SIG-M5 treated with dmso at 0.1 percent for 504 hours (cell line): Measurements from ENCODE around the gene SLC26A6.

Experiments used
- DNase-seq: peaks from one replicate; lab custom pipeline; 2025; ENCODE audit not compliant: unreplicated experiment; lab: John Stamatoyannopoulos, UW

Gene SLC26A6

DNA sequence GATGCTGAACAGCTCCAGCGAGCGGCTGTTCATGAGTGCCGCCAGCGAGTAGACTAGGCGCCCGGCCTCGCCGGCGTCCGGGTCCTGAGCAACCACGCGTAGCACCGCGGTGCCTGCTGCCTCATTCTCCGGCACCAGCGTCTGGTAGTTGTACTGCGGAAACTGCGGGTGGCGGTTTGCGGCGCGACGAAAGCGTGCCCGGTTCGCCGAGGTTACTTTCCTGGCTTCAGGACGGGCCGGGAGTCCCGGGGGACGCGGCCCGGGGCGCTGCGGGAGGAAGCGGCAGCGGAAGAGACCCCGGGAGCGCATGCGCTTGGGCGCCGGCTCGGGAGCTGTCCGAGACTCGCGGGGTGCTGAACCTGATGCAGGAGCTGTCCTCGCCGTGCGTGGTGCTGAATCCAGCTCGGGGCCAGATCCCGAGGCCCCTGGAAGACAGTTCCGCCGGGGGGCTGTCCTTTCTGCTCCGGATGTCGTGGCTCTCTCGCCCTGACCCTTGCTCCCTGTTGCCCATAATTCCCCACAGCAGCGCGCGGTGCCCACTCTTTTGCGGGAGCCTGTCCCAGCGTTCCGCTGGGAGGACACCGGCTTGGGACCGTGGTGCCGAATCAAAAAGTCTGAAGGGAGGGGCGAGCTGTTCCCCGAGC, 26.4 kb upstream of the SLC26A6 start:
- DNase-seq: peak; percentile 57

DNA sequence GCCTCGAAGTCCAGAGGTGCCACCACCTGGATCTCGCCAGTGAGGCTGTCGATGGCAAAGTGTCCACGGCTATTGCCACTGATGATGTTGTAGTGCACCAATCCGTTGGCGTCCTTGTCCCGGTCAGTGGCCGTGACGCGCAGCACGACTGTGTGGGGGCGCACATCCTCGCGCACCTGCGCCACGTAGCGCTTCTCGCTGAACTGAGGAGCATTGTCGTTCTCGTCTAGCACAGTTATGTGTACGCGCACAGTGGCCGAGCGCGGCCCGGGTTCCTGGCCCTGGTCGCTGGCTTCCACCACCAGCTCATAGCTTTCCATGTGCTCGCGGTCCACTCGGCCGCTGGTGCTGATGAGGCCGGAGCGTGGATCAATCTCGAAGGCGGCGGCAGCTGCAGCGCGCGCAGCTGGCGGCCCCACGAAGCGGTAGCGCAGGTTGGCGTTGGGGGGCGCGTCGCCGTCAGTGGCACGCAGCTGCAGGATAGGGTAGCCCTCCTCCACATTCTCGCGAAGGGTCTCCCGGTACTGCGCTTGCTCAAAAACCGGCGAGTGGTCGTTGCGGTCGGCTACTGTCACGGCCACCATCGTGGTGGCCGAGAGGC, 25.6 kb upstream of the SLC26A6 start:
- DNase-seq: no peak

DNA sequence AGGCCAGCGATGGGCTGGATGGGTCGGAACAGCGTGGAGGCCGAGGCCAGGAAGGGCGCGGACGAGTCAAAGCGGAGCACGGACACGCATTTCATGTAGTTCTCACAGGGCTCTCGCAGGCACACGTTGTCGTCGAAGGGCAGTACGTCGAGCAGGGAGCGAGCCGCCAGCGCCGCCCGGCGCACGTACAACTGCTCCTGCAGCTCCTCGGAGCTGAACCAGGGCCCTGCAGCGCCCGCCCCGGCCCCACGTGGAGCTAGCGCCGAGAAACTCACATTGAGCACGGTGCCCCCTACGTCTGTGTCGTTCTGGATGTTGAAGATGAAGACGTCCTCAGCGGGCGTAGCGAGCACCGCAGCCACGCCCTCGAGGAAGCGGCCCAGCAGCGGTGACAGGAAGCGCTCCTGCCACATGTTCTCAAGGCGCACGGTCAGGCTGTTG, 21.6 kb upstream of the SLC26A6 start:
- no peak for DNase-seq

DNA sequence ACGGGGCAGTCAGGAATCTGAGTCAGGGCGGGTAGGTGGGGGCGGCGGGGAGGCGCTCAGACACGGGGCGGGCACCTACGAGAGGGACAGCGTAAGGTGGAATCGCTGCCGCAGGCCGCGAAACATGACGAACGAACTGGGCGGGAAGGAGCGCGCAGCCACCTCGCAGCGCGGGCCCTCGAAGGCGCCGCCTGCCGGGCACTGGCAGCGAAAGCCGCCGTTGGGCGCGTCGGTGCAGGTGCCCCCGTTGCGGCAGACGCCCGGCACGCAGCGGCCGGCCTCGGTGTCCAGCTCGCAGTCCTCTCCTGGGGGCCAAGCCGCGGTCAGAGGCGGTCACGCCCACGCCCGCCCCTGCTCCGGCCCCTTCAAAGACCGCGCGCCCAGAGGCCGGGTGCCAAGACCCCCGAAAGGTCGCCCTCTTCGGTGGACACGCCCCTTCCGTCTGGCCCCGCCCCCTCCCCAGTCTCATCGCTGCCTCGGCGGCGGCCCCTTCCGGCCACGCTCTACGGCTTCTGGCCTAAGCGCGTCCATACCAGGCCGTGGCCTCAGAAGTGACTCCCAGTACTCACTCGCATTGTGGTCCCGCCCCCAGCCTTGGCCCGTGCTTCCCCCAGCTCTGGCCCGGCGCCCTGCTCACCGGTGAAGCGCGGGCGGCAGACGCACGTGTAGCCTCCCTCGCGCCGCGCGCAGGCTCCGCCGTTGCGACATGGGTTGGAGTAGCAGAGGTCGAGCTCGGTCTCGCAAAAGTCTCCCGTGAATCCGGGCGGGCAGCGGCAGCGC, 21.0 kb upstream of the SLC26A6 start:
- peak; percentile 23 for DNase-seq

DNA sequence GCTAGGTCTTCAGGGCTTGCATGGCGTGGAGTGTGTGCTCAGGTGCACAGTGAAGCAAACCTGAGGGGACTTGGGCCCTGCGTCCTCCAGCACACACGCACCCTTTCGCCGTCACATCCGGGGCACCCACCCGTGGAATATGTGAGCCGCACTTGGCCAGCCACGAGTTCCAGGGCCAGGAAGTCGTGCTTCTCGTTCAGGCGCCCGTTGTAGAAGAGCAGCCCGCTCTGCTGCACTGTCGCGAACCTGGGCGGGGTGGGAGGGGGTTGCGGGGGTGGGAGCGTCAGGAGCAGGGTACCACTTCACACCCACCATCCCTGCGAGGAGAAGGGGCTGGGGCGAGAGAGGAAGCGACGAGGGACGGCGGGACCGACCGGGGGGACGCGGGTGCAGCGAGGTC, 20.3 kb upstream of the SLC26A6 start:
- DNase-seq: no peak

DNA sequence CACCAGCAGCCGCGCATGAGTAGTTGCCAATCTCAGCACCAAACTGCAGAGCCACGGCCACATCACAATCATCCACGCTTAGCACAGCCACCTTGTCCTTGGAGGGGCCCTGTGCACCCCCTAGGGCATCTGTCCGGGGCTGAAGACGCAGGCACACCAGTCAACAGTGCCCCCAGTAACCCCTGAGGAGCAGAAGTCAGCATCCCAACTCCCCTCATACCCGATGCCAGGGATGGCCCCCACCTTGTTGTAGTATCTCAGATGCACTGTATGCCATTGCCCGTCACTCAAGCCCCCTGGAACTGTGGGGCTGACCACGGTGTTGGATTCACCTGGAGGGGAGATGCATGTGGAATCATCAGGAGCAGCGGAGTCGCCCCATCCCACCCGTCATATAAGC, 19.8 kb upstream of the SLC26A6 start:
- no peak for DNase-seq

DNA sequence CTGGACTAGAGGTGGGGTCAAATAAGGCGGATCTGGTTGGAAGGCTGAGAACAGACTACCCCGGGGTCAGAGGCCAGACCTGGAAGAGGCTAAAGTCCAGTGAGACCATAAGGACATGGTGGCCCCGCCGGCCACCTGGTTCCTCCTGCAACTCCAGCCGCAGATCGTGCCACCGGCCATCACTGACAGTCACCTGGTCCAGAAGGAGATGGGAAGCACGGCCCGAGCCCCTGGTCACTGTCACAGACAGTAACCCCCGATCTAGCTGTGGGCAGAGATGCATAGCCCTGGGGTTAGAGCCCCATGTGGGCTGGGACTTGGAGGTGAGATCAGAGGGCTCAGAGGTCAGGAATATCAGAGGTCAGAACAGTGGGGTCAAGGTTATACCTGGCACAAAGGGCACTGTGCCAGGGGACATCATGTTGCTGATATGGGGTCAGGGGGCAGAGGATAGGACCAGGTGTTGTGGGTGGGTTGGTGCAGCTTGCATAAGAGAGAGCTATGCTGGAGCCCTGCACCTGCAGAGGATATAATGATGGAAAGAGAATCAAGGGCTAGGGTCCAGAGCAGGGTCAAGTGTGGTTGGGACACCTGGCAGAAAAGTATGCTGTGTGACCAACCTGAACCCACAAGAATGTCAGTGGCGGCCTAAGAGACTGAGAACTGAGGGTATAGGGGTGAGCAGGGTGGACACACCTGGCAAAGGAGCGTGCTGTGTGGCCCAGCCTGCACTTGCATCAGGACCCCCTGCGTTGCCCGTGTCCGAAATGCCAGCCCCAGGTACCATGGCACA, 17.9 kb upstream of the SLC26A6 start:
- DNase-seq: no peak

DNA sequence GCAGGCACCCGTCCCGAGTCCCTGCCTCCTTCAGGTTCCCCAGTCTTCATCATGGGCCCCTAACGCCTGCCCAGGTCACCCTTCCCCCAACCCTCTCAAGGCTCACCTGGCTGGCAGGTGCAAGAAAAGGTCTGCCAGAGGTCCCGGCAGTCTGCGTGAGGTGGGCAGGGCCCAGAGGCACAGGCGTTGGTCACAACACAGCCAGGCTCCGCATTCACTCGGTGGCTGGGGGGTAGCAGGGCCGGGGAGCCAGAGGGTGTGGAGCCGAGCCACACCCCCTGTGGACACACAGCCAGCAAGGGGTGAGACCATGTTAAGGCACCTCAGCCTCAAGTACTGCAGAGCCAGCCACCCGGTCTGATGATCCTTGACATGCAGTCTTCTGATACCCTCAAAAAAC, 16.5 kb upstream of the SLC26A6 start:
- DNase-seq: no peak

DNA sequence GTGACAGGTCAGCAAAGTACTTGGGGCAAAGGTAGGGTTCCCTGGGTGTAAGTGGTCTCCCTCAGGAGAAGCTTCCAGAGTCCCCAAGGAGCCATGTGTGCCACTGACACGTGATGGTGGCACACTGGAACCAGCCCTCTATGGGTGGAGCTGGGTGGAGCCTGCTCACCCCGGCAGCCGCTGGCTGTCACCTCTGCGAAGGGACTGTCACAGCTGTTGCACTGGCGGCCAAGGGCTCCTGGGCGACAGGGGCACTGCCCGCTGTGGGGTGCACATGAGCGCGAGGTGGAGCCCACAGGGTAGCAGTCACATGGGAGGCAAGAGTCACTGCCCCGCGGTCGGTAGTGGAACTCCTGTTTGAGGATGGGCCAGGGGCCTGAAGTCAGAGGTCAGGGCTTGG, 15.5 kb upstream of the SLC26A6 start:
- DNase-seq: no peak

DNA sequence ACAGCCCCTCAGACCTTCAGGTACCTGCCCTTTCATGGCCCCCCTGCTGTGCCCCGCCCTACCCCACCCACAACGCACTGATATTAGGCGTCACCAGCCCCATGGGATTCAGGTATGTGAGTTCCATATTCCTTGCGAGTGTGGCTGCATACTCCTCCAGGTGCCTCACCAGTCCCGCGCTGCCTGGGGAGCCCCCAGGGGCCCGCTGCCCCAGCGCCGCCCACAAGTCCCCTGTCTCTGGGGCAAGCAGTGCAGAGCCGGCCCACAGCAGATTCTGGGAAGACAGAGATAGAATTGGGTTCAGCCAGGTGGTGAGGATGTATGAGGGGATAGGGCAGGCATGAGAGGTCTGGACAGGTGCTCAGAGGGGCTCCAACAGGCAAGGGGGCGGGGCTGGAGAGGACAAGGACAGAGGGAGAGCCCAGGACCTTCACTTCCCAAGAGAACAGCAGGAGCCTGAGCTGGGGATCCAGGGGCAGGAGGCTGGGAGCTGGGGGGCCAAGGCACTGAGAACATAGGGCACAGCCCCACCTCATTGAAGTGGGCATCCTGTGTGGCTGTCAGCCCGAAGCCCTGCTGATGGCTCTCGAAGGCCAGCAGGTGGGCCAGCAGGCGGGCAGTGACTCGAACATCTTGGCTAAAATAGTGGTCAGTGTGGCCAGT, 13.1 kb upstream of the SLC26A6 start:
- no peak for DNase-seq

DNA sequence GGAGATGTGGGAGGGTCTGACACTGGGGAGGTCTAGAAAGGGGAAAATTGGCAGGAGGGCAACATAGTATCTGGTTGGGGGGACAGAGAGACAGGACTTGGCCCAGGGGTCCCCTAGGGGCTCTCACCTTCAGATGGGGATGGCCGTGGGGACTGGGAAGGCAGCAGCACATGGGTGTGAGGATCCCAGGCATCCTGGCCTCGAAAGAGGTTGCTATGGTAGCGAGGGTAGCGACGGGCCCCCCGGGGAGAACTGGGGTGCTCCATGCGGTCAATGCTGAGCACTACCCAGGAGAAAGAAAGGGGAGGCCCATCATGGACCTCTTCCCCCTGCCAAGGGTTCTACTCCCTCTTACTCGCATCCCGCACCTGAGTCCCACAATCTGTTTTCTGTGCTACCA, 12.5 kb upstream of the SLC26A6 start:
- DNase-seq: no peak

DNA sequence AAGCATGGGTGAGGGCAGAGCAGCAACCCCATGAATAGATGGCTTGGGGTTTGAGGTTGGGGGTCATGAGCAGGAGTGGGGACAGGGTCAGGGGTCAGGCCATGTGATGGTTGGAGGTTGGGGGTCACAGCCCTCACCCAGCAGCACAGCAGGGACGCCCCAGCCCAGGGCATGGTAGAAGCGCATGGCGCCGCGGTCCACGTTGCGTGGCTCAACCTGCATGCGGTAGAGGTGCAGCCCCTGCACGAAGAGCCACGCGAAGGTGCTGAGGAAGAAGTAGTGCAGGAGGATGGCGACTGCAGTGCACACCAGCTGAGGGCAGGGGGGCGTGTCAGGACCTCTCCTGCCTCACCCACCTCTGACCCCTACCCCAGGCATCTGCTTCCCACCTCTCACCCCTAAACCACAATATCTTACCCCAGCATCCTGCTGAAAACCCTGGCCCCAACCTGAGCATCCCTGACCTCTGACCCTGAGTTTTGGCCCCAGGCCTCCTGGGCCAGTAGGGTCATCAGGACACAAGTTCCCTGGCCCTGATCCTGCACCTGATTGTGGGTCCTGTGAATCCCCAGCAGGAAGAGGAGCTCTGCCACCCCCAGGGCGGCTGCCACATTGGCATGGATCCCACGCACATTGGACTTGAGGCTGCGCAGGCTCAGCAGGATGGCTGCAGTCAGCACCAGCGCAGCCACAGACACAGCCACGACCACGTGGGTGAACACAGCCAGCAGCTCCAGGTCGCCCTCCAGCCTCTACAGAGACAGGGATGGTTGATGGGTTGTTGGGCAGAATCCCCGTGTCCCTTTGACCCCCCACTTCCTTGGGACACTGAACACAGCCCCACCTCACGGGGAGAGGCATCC, 9.9 kb upstream of the SLC26A6 start:
- no peak for DNase-seq

DNA sequence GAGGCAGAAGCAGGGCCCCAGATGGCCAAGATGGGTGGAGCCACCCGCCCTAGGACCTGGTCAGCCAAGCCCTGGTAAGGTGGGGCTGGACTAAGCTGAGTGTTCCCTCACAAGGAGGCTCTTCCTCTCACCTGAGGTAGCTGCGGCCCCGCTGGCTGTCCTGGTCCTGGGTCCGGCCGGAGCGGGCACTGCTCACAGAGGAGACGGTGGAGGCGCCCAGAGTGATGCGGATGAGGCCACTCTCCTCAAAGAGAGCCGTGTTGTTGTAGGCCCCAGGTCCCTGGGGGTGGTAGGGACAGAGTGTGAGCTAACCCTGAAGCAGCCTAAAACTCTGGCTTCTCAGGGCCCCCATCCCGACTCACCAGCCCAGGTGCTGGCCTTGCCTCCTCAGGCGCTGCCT, 7.3 kb upstream of the SLC26A6 start:
- DNase-seq: no peak

DNA sequence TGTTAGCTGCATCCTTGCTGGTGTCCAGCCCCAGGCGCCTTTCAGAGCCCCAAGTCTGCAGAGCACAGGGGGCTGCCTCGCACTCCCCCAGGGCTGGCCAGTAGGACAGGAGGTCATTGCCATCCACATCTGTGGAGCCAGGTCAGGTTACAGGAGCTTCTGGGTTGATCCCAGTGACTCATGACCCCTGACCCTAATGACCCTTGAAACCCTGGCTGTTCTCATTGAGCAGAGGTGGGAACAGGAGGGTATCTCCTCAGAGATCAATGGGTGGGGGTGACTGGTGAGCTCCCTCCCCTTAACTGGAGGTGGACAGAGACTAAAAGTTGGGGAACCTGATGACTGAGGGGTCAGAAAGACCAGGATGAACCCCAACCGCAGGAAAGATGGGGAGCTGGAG, 6.1 kb upstream of the SLC26A6 start:
- no peak for DNase-seq

DNA sequence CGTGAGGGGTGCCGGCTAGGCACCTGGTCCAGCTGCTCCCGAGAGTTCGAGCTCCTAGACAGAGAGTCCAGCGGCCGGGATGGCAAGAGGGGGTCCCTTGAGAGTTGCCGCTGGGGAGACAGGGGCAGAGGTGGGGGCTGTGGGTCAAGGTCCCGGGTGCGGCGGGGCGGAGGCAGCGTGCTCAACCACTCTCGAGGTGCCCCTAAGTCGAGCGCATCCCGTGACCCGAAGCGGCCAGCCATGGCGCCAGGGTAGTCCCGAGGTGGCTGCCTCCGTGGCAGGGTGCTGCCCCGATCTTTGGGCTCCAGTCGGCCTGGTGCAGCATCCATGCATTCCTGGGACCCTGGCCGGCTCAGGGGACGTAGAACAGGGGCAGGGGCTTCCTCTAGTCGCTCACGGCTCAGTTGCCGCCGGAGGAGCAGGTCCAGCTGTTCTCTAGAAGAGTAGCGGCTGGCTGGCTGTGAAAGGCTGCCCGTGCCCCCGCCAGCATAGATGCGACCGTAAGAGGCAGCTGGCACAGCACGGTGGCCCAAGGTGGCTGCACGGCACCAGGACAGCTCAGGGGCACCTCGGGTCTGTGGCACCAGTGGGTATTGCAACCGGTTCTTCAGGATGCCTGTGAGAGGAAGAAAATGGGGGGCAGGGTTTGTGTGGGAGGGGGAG, 4.8 kb upstream of the SLC26A6 start:
- DNase-seq: no peak

DNA sequence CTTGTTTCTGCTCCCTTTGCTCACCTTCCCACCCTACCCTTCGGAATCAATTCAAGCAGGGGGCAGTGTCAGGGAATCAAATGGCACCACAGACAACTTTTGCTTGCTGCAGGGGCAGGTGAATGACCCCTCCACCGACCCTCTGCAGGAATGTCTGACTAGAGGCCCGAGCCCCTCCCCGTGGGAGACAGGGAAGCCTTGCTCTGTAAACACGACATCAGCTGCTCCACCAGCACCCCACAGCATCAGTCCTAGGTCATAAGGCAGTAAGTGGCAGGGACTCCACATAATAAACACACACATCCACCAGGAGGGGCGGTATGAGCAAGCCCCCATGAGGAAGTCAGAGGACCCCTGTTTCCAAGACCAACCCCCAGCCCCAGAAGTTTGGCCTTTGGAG, 2.0 kb upstream of the SLC26A6 start:
- no peak for DNase-seq

DNA sequence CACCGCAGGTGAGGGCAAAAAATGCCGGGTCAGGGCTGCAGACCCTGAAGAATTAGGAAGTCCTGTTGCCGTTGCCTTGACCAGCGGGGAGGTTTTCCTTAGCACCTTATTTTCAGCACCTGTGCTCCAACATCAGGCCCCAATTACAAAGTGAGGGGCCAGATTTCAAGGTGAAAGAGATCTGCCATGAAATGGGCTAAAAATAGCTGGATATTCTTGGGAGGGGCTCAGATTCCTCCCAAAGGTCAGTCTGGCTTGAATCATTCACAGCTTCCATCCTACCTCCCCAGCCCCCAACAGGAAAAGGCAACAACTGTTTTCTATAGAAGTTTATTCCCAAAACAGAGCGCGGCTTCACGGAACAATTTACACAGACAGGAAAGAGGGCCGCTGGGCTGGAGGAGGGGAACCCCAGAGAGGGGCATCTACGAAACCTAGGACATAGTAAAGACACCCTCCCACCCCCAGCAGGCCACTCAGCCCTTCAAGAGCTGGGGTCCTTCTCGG, 941 bp upstream of the SLC26A6 start:
- no peak for DNase-seq

DNA sequence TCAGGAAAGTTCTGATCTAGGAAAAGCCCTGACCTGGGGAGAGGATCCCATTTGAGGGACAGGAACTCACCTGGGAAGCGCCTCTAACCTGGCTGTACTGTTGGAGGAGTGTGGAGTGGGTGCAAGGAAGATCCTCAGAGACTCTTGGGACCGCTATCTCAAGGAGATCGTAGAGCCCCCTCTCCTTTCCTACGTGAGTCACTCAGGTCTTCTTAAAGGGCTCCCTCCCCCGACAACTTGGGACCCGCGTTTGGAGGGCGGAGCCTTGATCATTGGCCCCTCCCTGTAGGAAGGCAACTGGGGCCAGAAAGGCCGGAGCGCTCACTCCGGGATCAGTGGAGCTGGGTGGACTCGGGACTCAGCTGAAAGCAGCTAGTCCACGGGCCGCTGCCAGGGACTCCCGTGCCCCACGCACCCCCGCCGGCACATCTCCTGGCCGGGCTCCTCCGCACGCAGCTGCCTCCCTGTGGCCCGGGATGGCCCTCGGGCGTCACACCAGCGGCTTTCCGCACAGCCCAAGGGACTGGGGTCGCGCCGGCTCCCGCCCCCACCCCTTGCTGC, 520 bp downstream of the SLC26A6 start:
- peak; percentile 37 for DNase-seq

DNA sequence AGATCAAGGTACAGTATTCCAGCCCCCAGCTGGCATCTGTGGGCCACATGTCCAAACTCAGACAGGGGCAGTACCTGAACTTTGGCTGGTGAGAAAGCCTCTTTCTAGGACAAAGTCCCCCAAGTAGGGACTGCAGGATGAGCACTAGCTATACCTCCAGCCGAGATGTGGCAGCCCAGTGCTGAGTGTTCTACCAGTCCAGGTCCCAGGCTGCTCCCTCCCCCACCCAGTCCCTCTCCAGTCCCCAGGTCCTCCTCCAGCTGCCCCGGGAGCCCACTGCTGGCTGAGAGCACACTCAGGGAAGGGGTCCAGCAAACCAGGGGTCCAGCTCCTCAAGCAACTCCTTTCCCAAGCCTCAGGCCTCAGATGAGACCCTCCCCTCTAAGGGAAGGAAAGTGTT, 1.5 kb downstream of the SLC26A6 start:
- DNase-seq: no peak
